Suprapubic skin (tissue), 4 donors: ENCODE data around the gene ZDHHC14. TPM values are rescaled to one million over a fixed set of nuclear protein-coding genes. Genes with fewer than 3 reads are reported as not detected.

Experiments used
- DNase-seq, 2 donors: peaks; one replicate each; pipeline ENCODE4 v3.0.0-alpha.2; 2019; ENCODE audit warnings: low spot score in 2 of 2
- H3K27ac ChIP-seq: fragments of 200-600 bp; sonication (generic); one replicate; pipeline ENCODE4 v1.5.1; 2019
- H3K27me3 ChIP-seq: fragments of 200-600 bp; sonication (generic); one replicate; pipeline ENCODE4 v1.5.1; 2019
- H3K36me3 ChIP-seq: fragments of 200-600 bp; sonication (generic); one replicate; pipeline ENCODE4 v1.5.1; 2019
- H3K4me1 ChIP-seq: fragments of 200-600 bp; sonication (generic); one replicate; pipeline ENCODE4 v1.5.1; 2019
- H3K4me3 ChIP-seq: fragments of 200-600 bp; sonication (generic); one replicate; pipeline ENCODE4 v1.5.1; 2019; ENCODE audit warnings: mild to moderate bottlenecking
- H3K9me3 ChIP-seq: fragments of 200-600 bp; sonication (generic); one replicate; pipeline ENCODE4 v1.5.1; 2019
- EP300 ChIP-seq: sonication (generic); formaldehyde crosslinking; IDR thresholded peaks from one replicate; pipeline ENCODE4 v1.6.1; 2017; ENCODE audit warnings: antibody characterized with exemption
- POLR2A ChIP-seq, 2 donors: fragments of 450-650 bp; IDR thresholded peaks; one replicate each; pipeline ENCODE4 v1.6.1; 2017; ENCODE audit warnings: antibody characterized with exemption in 2 of 2, mild to moderate bottlenecking in 2 of 2, moderate library complexity in 2 of 2
- POLR2AphosphoS5 ChIP-seq, 3 donors: sonication (generic); formaldehyde crosslinking; IDR thresholded peaks; one replicate each; pipeline ENCODE4 v1.6.1; 2017; ENCODE audit warnings: antibody characterized with exemption in 3 of 3
- WGBS: methylation state at CpG from one replicate; pipeline ENCODE4 v1.1.5; 2018; 5-methylcytosine and 5-hydroxymethylcytosine counted together
- total RNA-seq, 4 donors: library from RNA; depleted of rRNA; stranded (reverse); fragments of >200 nt; gene quantifications; one replicate each; pipeline ENCODE4 v1.1.0, GENCODE V29; 2016
- TF ChIP-seq, protein P1 (sequence below), 2 donors: fragments of 200-600 bp in 1 of 2; fragments of 450-650 bp in 1 of 2; sonication (generic) in 1 of 2; IDR thresholded peaks; one replicate each; pipeline ENCODE4 v1.5.1; 2016 to 2019; ENCODE audit warnings: antibody characterized with exemption in 2 of 2, mild to moderate bottlenecking in 1 of 2, moderate library complexity in 1 of 2

The ZDHHC14 gene
- total RNA-seq, 4 donors from 2014 or later: 4.3 to 9.9 (median 7.7) TPM

DNA sequence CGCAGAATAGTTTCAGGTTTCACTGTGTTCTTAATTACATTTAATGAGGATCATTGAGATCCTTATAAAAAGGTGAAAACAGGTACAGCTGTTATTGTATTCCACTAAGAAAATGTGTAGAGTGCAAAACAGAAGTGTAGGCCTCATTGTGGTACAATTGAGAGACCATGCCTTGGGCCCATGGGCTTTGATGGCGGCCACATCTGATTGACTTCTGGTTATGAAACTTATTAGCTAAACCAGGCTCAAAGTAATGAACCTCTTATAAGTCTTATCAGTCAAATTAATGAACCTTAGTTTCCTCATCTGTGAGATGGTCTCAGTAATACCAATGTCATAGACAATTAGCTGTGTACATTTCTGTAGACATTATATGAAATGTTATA, 148.7 kb downstream of the ZDHHC14 start:
- H3K27ac ChIP-seq: no peak overlapping the region
- no peaks in the 10 kb centered on the region for H3K27me3 ChIP-seq
- WGBS: 91% methylated on average over 2 of the region's 2 CpGs
- no peak for TF ChIP-seq POLR2AphosphoS5 (IDR thresholded peaks at IDR 0.05)
- TF ChIP-seq, protein P1, sequence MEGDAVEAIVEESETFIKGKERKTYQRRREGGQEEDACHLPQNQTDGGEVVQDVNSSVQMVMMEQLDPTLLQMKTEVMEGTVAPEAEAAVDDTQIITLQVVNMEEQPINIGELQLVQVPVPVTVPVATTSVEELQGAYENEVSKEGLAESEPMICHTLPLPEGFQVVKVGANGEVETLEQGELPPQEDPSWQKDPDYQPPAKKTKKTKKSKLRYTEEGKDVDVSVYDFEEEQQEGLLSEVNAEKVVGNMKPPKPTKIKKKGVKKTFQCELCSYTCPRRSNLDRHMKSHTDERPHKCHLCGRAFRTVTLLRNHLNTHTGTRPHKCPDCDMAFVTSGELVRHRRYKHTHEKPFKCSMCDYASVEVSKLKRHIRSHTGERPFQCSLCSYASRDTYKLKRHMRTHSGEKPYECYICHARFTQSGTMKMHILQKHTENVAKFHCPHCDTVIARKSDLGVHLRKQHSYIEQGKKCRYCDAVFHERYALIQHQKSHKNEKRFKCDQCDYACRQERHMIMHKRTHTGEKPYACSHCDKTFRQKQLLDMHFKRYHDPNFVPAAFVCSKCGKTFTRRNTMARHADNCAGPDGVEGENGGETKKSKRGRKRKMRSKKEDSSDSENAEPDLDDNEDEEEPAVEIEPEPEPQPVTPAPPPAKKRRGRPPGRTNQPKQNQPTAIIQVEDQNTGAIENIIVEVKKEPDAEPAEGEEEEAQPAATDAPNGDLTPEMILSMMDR (IDR thresholded peaks at IDR 0.05): no peak
- no peak for TF ChIP-seq POLR2A (IDR thresholded peaks at IDR 0.05)
- TF ChIP-seq EP300: no peak
- no peaks in the 10 kb centered on the region for H3K9me3 ChIP-seq
- DNase-seq: no peak
- peaks cover 26% of the 10 kb centered on the region for H3K4me1 ChIP-seq
- no peak overlapping the region for H3K4me3 ChIP-seq
- H3K36me3 ChIP-seq: no peaks in the 10 kb centered on the region

DNA sequence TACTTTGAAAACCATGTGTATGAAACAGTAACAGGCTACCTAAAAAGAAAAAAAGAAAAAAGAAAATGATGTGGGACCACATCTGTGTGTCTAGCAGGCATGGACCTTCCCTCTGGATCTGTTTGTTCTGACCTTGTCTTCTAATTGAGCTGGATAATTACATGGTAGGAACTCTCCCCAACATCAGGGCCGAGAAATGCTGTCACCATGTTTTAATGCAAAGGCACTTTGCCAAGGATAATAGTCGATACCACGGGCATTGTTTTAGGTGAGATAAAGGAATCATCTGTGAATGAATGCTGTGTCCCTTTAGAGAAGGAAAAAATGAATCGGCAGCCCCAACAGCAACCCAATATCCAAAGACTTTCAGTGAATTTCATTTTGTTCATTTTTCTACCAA, 149.1 kb downstream of the ZDHHC14 start:
- TF ChIP-seq, protein P1 (IDR thresholded peaks at IDR 0.05): no peak
- no peak for TF ChIP-seq EP300
- TF ChIP-seq POLR2A (IDR thresholded peaks at IDR 0.05): no peak
- TF ChIP-seq POLR2AphosphoS5 (IDR thresholded peaks at IDR 0.05): no peak
- 73% methylated on average over 4 of the region's 4 CpGs for WGBS
- H3K4me1 ChIP-seq: peaks cover 31% of the 10 kb centered on the region
- H3K9me3 ChIP-seq: no peaks in the 10 kb centered on the region
- no peaks in the 10 kb centered on the region for H3K36me3 ChIP-seq
- no peak overlapping the region for H3K27ac ChIP-seq
- no peak for DNase-seq
- H3K4me3 ChIP-seq: no peak overlapping the region
- H3K27me3 ChIP-seq: no peaks in the 10 kb centered on the region

GRCh38 chr6:157530724-157531168, 149.8 kb downstream of the ZDHHC14 start:
- no peak overlapping the region for H3K4me3 ChIP-seq
- 95% methylated on average over 10 of the region's 10 CpGs for WGBS
- no peaks in the 10 kb centered on the region for H3K36me3 ChIP-seq
- no peak for DNase-seq
- no peak overlapping the region for H3K27ac ChIP-seq
- no peaks in the 10 kb centered on the region for H3K27me3 ChIP-seq
- TF ChIP-seq POLR2AphosphoS5 (IDR thresholded peaks at IDR 0.05) (no peak), POLR2A (IDR thresholded peaks at IDR 0.05) (no peak), EP300 (no peak)
- TF ChIP-seq, protein P1 (IDR thresholded peaks at IDR 0.05): no peak
- H3K9me3 ChIP-seq: no peaks in the 10 kb centered on the region
- peaks cover 37% of the 10 kb centered on the region for H3K4me1 ChIP-seq

DNA sequence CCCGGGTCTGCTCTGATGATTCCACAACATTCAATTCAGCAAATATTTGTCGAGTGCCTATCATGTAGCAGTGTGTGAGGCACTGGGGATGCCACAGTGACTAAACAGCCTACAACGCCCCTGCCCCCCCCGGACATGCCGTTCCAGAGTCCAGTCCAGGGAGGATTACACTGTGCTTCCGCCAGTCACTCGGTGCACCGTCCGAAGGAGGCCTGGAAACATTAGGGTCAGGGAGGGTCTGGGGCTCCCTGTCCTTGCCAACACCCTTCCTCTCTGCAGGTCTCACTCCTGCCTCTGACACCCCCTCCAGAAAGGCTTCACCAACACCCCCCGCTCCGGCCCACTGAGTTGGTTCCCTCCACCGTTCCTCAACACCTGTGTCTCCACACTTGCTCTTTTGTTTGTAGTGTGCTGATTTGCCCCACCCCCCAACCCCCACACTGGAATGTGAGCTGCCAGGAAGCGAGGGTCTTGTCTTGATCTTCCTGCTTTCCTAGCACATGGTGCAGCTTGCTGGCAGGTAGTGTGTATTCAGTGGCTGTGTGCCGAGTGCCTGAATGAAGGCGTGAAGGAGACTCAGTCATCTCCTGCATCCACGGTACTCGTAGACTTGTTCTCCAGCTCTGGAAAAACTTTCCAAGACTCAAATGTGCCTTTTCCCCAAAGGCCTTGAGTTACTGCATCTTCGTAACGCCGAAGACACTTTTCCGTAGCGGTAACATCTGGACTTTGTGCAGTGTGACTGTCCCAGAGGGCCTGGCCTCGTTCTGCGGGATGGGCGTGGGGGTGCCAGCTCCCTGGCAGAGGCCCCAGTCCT, 150.4 kb downstream of the ZDHHC14 start:
- H3K9me3 ChIP-seq: no peaks in the 10 kb centered on the region
- H3K27me3 ChIP-seq: no peaks in the 10 kb centered on the region
- no peak overlapping the region for H3K27ac ChIP-seq
- WGBS: 86% methylated on average over 21 of the region's 25 CpGs
- TF ChIP-seq POLR2A (IDR thresholded peaks at IDR 0.05) (no peak), EP300 (no peak), POLR2AphosphoS5 (IDR thresholded peaks at IDR 0.05) (no peak)
- TF ChIP-seq, protein P1 (IDR thresholded peaks at IDR 0.05): no peak
- H3K4me3 ChIP-seq: no peak overlapping the region
- H3K4me1 ChIP-seq: peaks cover 43% of the 10 kb centered on the region
- no peaks in the 10 kb centered on the region for H3K36me3 ChIP-seq
- no peak for DNase-seq

GRCh38 chr6:157531986-157532365, 151.0 kb downstream of the ZDHHC14 start:
- Histone ChIP-seq H3K27ac (no peak overlapping the region), H3K27me3 (no peaks in the 10 kb centered on the region), H3K36me3 (no peaks in the 10 kb centered on the region), H3K4me3 (no peak overlapping the region), H3K4me1 (peaks cover 45% of the 10 kb centered on the region), H3K9me3 (no peaks in the 10 kb centered on the region)
- TF ChIP-seq POLR2AphosphoS5 (IDR thresholded peaks at IDR 0.05) (no peak), EP300 (no peak), POLR2A (IDR thresholded peaks at IDR 0.05) (no peak)
- TF ChIP-seq, protein P1 (IDR thresholded peaks at IDR 0.05): no peak
- 88% methylated on average over 1 of the region's 3 CpGs for WGBS
- no peak for DNase-seq
